HG03571 (cell line): ENCODE measurements around the gene COX7B2.

Source experiments
- ATAC-seq: cut with Tn5 transposase; IDR thresholded peaks from one replicate; pipeline ENCODE4 v1.9.1; 2021; ENCODE audit not compliant: unreplicated experiment

Gene COX7B2

GRCh38 chr4:46909078-46909477 lies at the start of gene COX7B2:
Gene COX7B2 (minus strand): TSS chr4:46909245. CDS start chr4:46735192, 174,053 bp downstream.
- ATAC-seq = no peak

- no peak for ATAC-seq
Observed at GRCh38 chr4:46956451-46956850, 47.4 kb upstream of the COX7B2 start.

- no peak for ATAC-seq
Observed at GRCh38 chr4:46955601-46956000, 46.6 kb upstream of the COX7B2 start.

DNA sequence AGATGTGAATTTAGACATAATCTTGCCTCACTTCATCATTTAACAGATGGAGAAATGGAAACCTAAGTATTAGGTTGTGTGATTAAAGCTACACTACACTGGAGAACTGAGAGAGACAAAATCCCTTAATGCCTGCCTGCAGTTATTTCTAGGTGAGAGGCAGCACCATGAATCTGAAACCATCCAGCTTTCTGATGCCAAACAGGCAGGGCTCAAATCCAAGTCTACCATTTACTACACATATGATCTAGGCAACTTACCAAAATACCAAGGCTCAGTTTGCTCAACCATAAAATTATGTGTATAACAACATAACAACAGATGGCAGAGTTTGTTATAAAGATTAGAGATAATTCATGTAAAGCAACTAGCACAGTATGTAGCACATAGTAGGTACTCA lies 45.6 kb upstream of the COX7B2 start:
- no peak for ATAC-seq

- no peak for ATAC-seq
Observed at GRCh38 chr4:46953564-46953963, 44.5 kb upstream of the COX7B2 start.

DNA sequence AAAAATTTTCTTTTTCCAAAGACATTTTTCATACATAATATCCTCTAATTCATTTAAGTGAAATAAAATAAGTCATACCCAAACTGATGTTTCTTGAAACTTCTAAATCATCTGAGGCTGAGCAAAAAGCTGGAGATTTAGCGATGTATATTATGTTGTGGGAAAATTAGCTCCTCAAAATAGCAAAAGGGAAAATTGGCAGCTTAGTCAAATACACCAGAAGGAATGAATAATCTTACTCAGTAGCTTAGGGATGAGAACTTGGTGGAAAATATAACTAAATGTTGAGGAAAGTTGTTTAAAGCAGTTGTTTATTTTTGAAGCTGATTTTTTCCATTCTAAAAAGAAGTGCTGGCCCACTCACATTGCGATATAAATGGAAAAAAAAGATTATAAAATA lies 43.4 kb upstream of the COX7B2 start:
- ATAC-seq = no peak

DNA sequence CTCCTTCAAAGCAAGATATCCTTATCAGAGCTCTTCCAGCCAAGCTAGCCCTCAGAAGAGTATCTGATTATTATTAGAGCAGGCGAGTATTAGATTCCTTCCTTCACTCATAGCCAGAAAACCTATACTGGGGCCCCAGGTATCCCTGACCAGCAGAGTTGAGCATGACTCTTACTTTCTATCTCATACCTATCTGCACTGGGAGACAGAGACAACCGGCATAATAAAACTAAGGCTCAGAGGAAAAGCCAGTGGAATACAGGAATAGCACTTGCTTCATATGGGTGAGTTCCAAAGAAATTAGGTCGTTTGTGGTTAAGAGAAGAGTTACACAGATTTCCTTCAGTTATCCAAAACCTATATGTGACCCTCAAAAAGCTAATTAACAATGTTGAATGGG lies 41.8 kb upstream of the COX7B2 start:
- no peak for ATAC-seq

GRCh38 chr4:46949822-46950221 lies 40.8 kb upstream of the COX7B2 start:
- no peak for ATAC-seq

GRCh38 chr4:46947541-46947940 lies 38.5 kb upstream of the COX7B2 start:
- no peak for ATAC-seq

- no peak for ATAC-seq
Observed at GRCh38 chr4:46946919-46947536, 38.0 kb upstream of the COX7B2 start.

DNA sequence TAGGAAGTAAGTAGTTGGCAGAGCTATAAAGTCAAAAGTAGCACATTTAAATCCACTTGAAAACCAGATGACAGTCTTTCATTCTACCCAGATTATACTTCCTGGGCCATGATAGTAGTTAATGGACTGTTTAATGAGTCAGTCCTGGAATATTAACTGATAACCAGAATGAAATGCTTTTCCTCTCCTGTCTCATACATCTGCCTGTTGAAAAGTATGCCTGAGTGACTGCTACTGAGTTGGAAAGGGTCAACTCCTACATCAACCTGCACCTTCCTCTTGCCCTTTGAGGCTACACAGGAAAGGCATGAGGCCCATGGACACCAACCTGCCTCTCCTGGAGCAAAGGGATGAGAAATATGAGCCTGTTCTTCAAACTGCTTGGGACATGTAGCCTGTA lies 36.0 kb upstream of the COX7B2 start:
- ATAC-seq = no peak

- no peak for ATAC-seq
Observed at GRCh38 chr4:46944345-46944744, 35.3 kb upstream of the COX7B2 start.

DNA sequence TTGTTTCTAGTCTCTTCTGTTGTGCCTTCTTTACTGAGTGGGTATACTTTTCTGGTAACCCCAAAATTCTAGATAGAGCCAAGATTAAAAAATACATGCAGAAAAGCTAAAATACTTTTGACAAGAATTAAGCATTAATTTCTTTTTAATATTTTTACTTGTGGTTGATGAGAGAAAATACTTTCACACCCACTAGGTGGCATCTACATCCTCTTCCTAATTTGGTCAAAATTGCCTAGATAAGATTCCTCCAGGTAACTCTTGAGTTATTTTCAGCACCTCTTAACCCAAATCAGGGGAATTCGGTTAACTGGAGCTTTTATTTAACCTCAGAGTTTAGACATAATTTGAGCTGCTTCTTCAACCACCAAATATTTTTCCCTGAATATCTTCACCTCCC lies 28.4 kb upstream of the COX7B2 start:
- no peak for ATAC-seq

DNA sequence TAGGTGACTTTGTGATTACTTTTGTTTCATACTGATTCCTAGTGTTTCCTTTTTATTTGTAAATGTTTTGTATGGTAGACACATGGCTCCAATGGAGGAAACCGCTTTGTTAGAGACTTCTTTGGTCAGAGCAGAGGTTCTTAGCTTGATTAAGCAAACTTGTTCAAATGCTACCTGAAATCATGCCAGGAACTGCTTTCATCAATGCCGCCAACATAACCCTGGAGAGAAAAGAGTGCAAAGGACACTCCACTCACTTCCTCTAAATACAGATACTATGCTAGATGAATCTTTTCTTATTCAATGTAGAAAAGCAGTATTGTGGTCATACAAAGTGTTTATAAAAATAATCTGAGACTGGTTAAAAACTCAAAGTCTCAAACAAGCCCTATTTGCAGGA lies 25.7 kb upstream of the COX7B2 start:
- ATAC-seq = no peak

DNA sequence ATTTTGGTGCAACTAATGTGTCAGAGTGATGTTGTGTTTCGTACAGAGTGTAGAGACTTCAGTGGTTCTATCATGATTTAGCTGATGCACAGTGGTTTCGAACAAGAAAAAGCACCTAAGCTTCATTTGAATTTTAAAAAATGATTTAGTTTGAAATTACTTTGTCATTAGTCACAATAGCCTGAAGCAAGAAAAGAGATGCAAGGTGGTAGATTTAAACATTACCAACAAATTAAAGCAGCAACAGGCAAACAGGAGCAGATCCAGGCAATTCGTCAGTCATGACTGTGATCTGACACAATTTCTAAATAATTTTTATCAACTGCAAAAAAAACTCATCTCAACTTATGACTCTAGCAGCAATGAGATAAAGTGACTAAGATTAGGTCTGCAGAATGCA lies 24.6 kb upstream of the COX7B2 start:
- ATAC-seq = no peak

DNA sequence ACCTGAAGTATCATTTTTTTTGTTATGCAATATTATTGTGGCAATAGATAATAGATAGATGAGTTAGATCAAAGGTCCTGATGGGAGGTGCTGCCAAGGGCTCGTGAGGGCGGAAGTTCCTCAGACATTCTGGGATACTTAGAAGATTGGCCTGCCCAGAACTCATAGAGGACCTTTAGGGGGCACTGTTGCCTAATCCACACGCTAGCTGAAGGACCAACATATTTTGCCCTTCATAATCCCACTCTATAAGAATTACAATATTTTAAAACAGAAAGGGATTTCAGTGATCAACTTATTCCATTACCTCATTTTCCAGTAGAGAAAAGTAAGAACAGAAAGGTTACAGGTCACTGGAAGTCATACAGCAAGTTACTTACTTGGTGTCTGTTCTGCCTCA lies 22.9 kb upstream of the COX7B2 start:
- no peak for ATAC-seq

DNA sequence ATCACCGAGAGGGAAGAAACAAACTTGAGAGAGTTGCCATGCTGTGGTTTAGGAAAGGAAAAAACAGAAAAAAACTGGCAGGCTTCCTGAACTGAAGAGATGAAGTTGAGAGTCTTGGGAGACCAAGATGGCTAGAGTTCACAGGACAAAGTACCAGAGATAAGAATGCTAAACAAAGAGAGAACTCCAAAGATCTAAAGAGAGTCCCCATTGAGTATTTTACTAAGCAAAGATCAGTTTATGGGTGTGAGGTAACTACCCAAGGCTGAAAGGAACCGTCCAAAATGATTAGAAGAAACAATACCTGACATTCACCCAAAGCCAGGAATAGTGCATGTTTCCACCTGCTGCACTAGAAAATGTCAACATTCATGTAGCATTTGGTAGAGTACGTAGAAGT lies 21.8 kb upstream of the COX7B2 start:
- ATAC-seq = no peak

DNA sequence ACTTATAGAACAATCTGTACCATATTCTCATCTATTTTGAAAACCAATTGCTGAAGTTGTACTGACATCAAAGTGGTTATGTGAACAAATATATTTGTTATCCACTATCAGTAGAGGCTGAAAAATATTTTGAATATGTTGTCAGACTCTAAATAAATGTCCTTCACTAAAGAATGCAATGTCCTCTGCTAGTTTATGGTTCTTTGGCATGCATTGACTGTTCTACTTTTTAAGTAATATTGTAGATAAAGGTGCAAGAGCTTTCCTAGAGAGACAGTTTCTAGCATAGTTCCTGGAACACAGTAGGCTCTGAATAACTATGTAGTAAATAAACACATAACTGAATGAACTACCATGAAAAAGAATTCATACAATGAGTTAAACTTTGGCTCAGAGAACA lies 18.2 kb upstream of the COX7B2 start:
- no peak for ATAC-seq

- ATAC-seq = no peak
Observed at GRCh38 chr4:46924789-46925529, 15.9 kb upstream of the COX7B2 start.

GRCh38 chr4:46922205-46922604 lies 13.2 kb upstream of the COX7B2 start:
- no peak for ATAC-seq

DNA sequence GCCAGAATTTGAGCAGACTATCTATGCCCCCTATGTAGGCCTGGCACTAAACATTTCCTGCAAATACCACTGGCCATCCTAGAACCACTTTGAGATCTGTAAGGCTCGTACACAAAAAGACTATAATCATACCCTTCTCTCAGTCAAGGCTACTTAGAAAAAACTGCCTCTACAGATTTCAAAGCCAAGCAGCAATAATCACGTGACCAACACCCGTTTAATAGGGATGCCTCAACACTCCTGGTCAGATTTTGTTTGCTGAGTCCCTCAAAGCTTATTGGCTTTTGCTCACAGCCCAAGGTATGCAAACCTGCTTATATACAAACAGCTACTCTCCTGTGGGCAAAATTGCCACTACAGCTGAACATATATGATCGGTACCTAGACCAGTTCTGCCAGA lies 897 bp downstream of the COX7B2 start:
- no peak for ATAC-seq

- ATAC-seq = no peak
Observed at GRCh38 chr4:46900082-46900481, 9.0 kb downstream of the COX7B2 start.

GRCh38 chr4:46894826-46895225 lies 14.2 kb downstream of the COX7B2 start:
- no peak for ATAC-seq
